ENCODE measurements around the gene SORCS3. TPM values are rescaled to one million over a fixed set of nuclear protein-coding genes. Genes with fewer than 3 reads are reported as not detected.

Gene SORCS3
- total and polyA plus RNA-seq, 2 of the 4 experiments (the other 2 are of a cell fraction), result not detected

DNA sequence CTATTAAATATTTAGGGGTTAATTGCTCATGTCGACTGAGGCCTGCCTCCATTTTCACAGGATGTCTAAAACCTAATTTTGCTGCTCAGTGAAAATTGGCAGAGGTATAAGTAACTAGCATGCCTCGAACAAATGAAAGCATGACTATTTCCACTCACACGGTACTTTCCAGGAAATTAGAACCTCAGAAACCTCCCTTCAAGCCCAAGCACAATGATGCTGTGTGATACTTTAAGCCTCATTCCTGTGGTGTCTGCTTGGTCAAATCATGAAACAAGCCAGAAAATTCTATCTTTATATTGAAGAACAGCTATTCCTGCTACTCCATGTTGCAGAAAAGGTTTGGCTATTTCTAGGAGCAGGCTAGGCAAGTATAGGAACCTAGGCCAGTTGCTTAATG, 203.0 kb downstream of the SORCS3 start:
- DNase-seq (no peak), ATAC-seq (ENCODE audit: low read depth) (no peak)
- H3K4me1 ChIP-seq (ENCODE audit: control insufficient read depth, insufficient read depth, low read length), result no peaks in the 10 kb centered on the region
- H3K14ac ChIP-seq (replicated peaks; ENCODE audit: low read depth, low read length), result no peak overlapping the region
- no peak overlapping the region for H4K8ac ChIP-seq (ENCODE audit: low read depth in 2 of 2, low read length in 2 of 2)
- H3K27ac ChIP-seq (ENCODE audit: insufficient read depth, low read length), result no peak overlapping the region
- no peak overlapping the region for H2AK9ac ChIP-seq (replicated peaks; ENCODE audit: low read depth, low read length, poor library complexity)
- no peak overlapping the region for H3K9ac ChIP-seq (ENCODE audit: low read depth, low read length)
- WGBS, 2 experiments (ENCODE audit: extremely low coverage in 2 of 2, insufficient read length in 1 of 2), result 45% methylated on average over 2 of the region's 3 CpGs; no CpG with 5 or more reads in 1 of the 2 experiments
- no peak overlapping the region for H2BK120ac ChIP-seq (ENCODE audit: low read depth, low read length)
- ChIA-PET CTCF (no interaction called here), POLR2A (ENCODE audit: unreplicated experiment) (no interaction called here)
- H3K18ac ChIP-seq (ENCODE audit: low read depth, low read length), result no peak overlapping the region
- H3K27me3 ChIP-seq (ENCODE audit: control insufficient read depth, insufficient read depth, low read length), result no peaks in the 10 kb centered on the region
- H2BK20ac ChIP-seq (ENCODE audit: low read depth, low read length), result no peak overlapping the region
- intact Hi-C loops (cut with micrococcal nuclease) (no loop called here), dilution Hi-C loops (cut with HindIII; ENCODE audit: low sequenced_read_pairs, unreplicated experiment) (no loop called here), in situ Hi-C loops (cut with MboI; ENCODE audit: low sequenced_read_pairs) (no loop called here)
- no peak overlapping the region for H4K5ac ChIP-seq (ENCODE audit: low read depth, low read length)
- no peak overlapping the region for H2BK15ac ChIP-seq (ENCODE audit: low read depth, low read length)
- H2BK5ac ChIP-seq (ENCODE audit: low read depth, low read length, poor library complexity, severe bottlenecking), result no peak overlapping the region
- H3K4me3 ChIP-seq (ENCODE audit: insufficient read depth, low read depth, low read length), result no peak overlapping the region
- no peak overlapping the region for H3K23ac ChIP-seq (ENCODE audit: low read depth, low read length)
- no peak overlapping the region for H2AK5ac ChIP-seq (ENCODE audit: low read depth, low read length)
- H4K20me1 ChIP-seq (ENCODE audit: insufficient read depth, low read length), result no peaks in the 10 kb centered on the region
- no peak overlapping the region for H2AFZ ChIP-seq (replicated peaks; ENCODE audit: low read length, poor library complexity)
- H3K4ac ChIP-seq (ENCODE audit: low read depth, low read length), result no peak overlapping the region
- no peaks in the 10 kb centered on the region for H3K79me1 ChIP-seq (ENCODE audit: low read depth in 1 of 2, low read length in 2 of 2)
- no peak overlapping the region for H3K4me2 ChIP-seq (ENCODE audit: low read depth, low read length)
- TF ChIP-seq MAZ (IDR thresholded peaks at IDR 0.05; ENCODE audit: borderline replicate concordance, low read depth, low read length) (no peak), FOS (IDR thresholded peaks at IDR 0.05; ENCODE audit: low read depth, low read length) (no peak), POLR2A (IDR thresholded peaks at IDR 0.05; ENCODE audit: low read depth, low read length) (no peak), MXI1 (IDR thresholded peaks at IDR 0.05; ENCODE audit: borderline replicate concordance, low read depth, low read length) (no peak), MAFK (IDR thresholded peaks at IDR 0.05; ENCODE audit: low read depth, low read length) (no peak), RAD21 (IDR thresholded peaks at IDR 0.05; ENCODE audit: low read length) (no peak)
- H3K9me3 ChIP-seq (ENCODE audit: control insufficient read depth, insufficient read depth, low read length), result peaks cover 25% of the 10 kb centered on the region
- H3K36me3 ChIP-seq (ENCODE audit: control insufficient read depth, insufficient read depth, low read length), result no peaks in the 10 kb centered on the region
- no peak overlapping the region for H4K91ac ChIP-seq (ENCODE audit: insufficient read depth, low read depth, low read length)
- BruUV-seq (replicated peaks), result no TSS peak
- H3K56ac ChIP-seq (ENCODE audit: extremely low read depth, insufficient read depth, low read length), result no peak overlapping the region
- H3K9me1 ChIP-seq (ENCODE audit: insufficient read depth, low read length), result no peaks in the 10 kb centered on the region

Measured in IMR-90 (cell line).